HepG2 (cell line): ENCODE measurements around the gene ZDHHC7. TPM values are rescaled to one million over a fixed set of nuclear protein-coding genes. Genes with fewer than 3 reads are reported as not detected.

Source experiments
- ATF7 ChIP-seq, 2 experiments: fragments of 450-650 bp in 1 of 2; sonication (generic) in 1 of 2; formaldehyde crosslinking in 1 of 2; IDR thresholded peaks; 2 replicates each; pipeline versions ENCODE4 v1.4.0 to v1.6.1; 2016 to 2020; ENCODE audit warnings: antibody characterized with exemption in 1 of 2, mild to moderate bottlenecking in 1 of 2, missing genetic modification reagents in 1 of 2
- DRAP1 ChIP-seq: IDR thresholded peaks from 2 replicates; pipeline ENCODE4 v1.6.1; 2016; ENCODE audit warnings: missing genetic modification reagents, missing compliant biosample characterization
- EED ChIP-seq: sonication (generic); formaldehyde crosslinking; IDR thresholded peaks from 2 replicates; pipeline ENCODE4 v1.5.0; 2020; ENCODE audit warnings: mild to moderate bottlenecking, missing genetic modification reagents
- GMEB2 ChIP-seq: IDR thresholded peaks from 2 replicates; pipeline ENCODE4 v1.6.1; 2016; ENCODE audit warnings: missing biosample characterization, missing genetic modification reagents, low read depth
- HDAC1 ChIP-seq: sonication (generic); formaldehyde crosslinking; IDR thresholded peaks from 2 replicates; pipeline ENCODE4 v1.5.1; 2020; ENCODE audit warnings: mild to moderate bottlenecking, missing genetic modification reagents
- HMG20B ChIP-seq: conservative IDR thresholded peaks from 2 replicates; pipeline ENCODE4 v1.6.1; 2016; ENCODE audit warnings: missing genetic modification reagents, missing compliant biosample characterization
- JUND ChIP-seq: sonication (generic); formaldehyde crosslinking; IDR thresholded peaks from 2 replicates; pipeline ENCODE4 v1.8.0; 2022; ENCODE audit warnings: mild to moderate bottlenecking, missing genetic modification reagents
- LBX2 ChIP-seq: sonication (generic); formaldehyde crosslinking; IDR thresholded peaks from 2 replicates; pipeline ENCODE4 v1.5.0; 2020; ENCODE audit warnings: missing genetic modification reagents, mild to moderate bottlenecking, borderline replicate concordance
- MED1 ChIP-seq: sonication (generic); formaldehyde crosslinking; IDR thresholded peaks from 2 replicates; pipeline ENCODE4 v1.4.0; 2020; ENCODE audit warnings: missing genetic modification reagents
- MEF2D ChIP-seq: sonication (generic); formaldehyde crosslinking; IDR thresholded peaks from 2 replicates; pipeline ENCODE4 v1.5.1; 2020; ENCODE audit warnings: mild to moderate bottlenecking, missing genetic modification reagents
- MIXL1 ChIP-seq: IDR thresholded peaks from 2 replicates; pipeline ENCODE4 v1.6.1; 2016
- RFXAP ChIP-seq: sonication (generic); formaldehyde crosslinking; IDR thresholded peaks from 2 replicates; pipeline ENCODE4 v1.4.0; 2020; ENCODE audit warnings: missing genetic modification reagents, borderline replicate concordance
- SMAD3 ChIP-seq: sonication (generic); formaldehyde crosslinking; IDR thresholded peaks from 2 replicates; pipeline ENCODE4 v1.4.0; 2020; ENCODE audit warnings: missing genetic modification reagents
- SP2 ChIP-seq: sonication (generic); formaldehyde crosslinking; IDR thresholded peaks from 2 replicates; pipeline ENCODE4 v1.5.1; 2020; ENCODE audit warnings: mild to moderate bottlenecking, missing genetic modification reagents
- SP5 ChIP-seq: IDR thresholded peaks from 2 replicates; pipeline ENCODE4 v1.6.1; 2016; ENCODE audit warnings: low read depth, borderline replicate concordance
- TRIM24 ChIP-seq: sonication (generic); formaldehyde crosslinking; IDR thresholded peaks from 2 replicates; pipeline ENCODE4 v1.8.0; 2022; ENCODE audit warnings: mild to moderate bottlenecking, missing genetic modification reagents
- XBP1 ChIP-seq: sonication (generic); formaldehyde crosslinking; IDR thresholded peaks from 2 replicates; pipeline ENCODE4 v1.5.0; 2020; ENCODE audit warnings: missing genetic modification reagents
- ZFP36 ChIP-seq: fragments of 150-350 bp; IDR thresholded peaks from 2 replicates; pipeline ENCODE4 v1.6.1; 2018; ENCODE audit warnings: borderline replicate concordance, low read length, low read depth; ENCODE audit not compliant: partially characterized antibody
- ZKSCAN8 ChIP-seq: IDR thresholded peaks from 2 replicates; pipeline ENCODE4 v1.6.1; 2016; ENCODE audit warnings: borderline replicate concordance, missing genetic modification reagents, missing compliant biosample characterization
- ZNF180 ChIP-seq: sonication (generic); formaldehyde crosslinking; IDR thresholded peaks from 2 replicates; pipeline ENCODE4 v1.4.0; 2020; ENCODE audit warnings: low read depth, missing genetic modification reagents, borderline replicate concordance
- ZNF891 ChIP-seq: sonication (generic); formaldehyde crosslinking; IDR thresholded peaks from 2 replicates; pipeline ENCODE4 v1.5.0; 2020; ENCODE audit warnings: mild to moderate bottlenecking, missing genetic modification reagents
- ZSCAN12 ChIP-seq: sonication (generic); formaldehyde crosslinking; IDR thresholded peaks from 2 replicates; pipeline ENCODE4 v1.9.0; 2021; ENCODE audit warnings: mild to moderate bottlenecking, missing genetic modification reagents
- ZSCAN25 ChIP-seq: sonication (generic); formaldehyde crosslinking; IDR thresholded peaks from 2 replicates; pipeline ENCODE4 v1.8.0; 2022; ENCODE audit warnings: mild to moderate bottlenecking, missing genetic modification reagents
- polyA plus RNA-seq, 8 experiments: library from polyadenylated mRNA; depleted of rRNA in 3 of 8; stranded (reverse) in 7 of 8; unstranded in 1 of 8; fragments of >200 nt; fragmentation: Illumina TruSeq in 4 of 8; extraction: Trizol in 4 of 8; gene quantifications; 2 replicates each; pipeline versions ENCODE4 v1.2.1 to v1.2.3, GENCODE V29; 2011 to 2016; ENCODE audit warnings: low read depth in 4 of 8, missing spikeins in 1 of 8, mixed read lengths in 1 of 8; ENCODE audit not compliant: insufficient read depth in 1 of 8
- total RNA-seq, 5 experiments: library from RNA; depleted of rRNA; stranded (reverse); fragments of >200 nt; fragmentation: Illumina TruSeq; extraction: Trizol; gene quantifications; 2 replicates each; pipeline ENCODE4 v1.2.3, GENCODE V29; 2016; ENCODE audit warnings: low read depth in 1 of 5
- TF ChIP-seq, protein P1 (sequence below): sonication (generic); formaldehyde crosslinking; IDR thresholded peaks from 2 replicates; pipeline ENCODE4 v1.5.1; 2020; ENCODE audit warnings: missing genetic modification reagents, mild to moderate bottlenecking, borderline replicate concordance
- TF ChIP-seq, protein P2 (sequence below): IDR thresholded peaks from 2 replicates; pipeline ENCODE4 v1.6.1; 2012; ENCODE audit warnings: low read depth, low read length, improper control_type of control experiment

Gene ZDHHC7
- total and polyA plus RNA-seq, 2 of the 13 experiments (the other 11 are each of a cell fraction or from before 2014, with no cell fraction given) = 46.8 to 67.6 TPM

DNA sequence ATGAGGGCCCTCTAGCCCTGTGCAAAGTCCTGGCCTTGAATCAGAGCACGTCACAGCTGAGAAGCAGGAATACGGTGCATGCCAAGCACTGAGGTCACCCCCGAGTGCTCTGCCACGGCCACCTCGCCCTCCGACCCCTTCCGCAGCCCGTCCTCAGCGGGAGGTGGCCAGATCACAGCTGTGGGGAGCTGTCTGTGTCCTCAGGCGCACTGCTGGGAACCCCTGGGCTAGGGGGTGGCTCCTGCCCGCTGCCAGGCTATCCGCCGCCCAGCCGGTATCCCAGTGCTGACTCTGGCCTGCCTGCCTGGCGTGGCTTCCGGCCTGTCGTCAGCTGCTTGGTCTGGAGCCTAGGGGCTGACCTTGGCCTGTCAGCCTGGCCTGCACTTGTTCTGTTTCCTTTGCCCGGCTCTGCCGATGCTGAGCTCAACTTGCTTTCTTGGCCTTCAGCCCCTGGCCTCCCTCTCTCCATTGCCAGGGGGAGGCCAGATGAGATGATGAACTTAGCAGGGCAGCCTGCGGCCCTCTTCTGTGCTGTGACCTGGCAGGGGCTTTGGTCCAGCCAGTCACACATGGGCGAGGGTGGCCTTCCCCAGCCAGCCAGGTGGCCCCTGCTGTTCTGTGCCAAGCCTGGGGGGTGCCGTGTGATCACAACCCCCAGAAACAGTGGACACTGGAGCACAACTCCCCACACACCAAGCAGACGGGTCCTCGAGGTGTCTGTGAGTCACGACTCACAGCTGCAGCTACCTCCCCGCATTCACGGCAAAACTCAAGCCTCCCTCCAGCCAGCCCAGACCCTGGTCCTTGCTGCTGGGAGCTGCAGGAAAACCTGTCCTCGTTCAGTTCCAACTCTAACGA, 77.3 kb downstream of the ZDHHC7 start (continued):
- TF ChIP-seq ZSCAN12 (CRISPR knock-in tag) = no peak
- TF ChIP-seq SP5 (CRISPR knock-in tag) = no peak
- TF ChIP-seq XBP1 (CRISPR knock-in tag) = 0 out of 2 replicates have a peak, but pooled peaks have one; percentile 37
- TF ChIP-seq SP2 = peak; percentile 45; the same call in 1 of the 2 replicates
- peak; percentile 56; the same call in 1 of the 2 replicates for TF ChIP-seq ZSCAN25
- no peak for TF ChIP-seq ZKSCAN8
- TF ChIP-seq MED1 (CRISPR knock-in tag) = peak; percentile 69
- peak; percentile 42; the same call in 1 of the 2 replicates for TF ChIP-seq DRAP1 (CRISPR knock-in tag)
- TF ChIP-seq SMAD3 = no peak
- 0 out of 2 replicates have a peak, but pooled peaks have one; percentile 80 for TF ChIP-seq LBX2 (CRISPR knock-in tag)
- TF ChIP-seq RFXAP = 0 out of 2 replicates have a peak, but pooled peaks have one; percentile 75
- peak; percentile 52; the same call in 1 of the 2 replicates for TF ChIP-seq JUND (CRISPR knock-in tag)
- TF ChIP-seq, protein P1, sequence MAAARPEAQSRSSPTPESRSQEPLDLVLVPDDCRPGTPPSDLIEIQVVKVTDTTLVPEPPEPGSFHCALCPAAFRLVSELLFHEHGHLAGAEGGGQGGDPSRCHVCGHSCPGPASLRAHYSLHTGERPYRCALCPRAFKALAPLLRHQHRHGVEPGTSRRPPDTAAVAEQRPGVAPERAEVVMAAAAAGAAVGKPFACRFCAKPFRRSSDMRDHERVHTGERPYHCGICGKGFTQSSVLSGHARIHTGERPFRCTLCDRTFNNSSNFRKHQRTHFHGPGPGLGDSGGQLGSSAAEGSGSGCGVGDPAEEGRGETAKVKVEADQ = 0 out of 2 replicates have a peak, but pooled peaks have one; percentile 63
- no peak for TF ChIP-seq ATF7 (IDR thresholded peaks at IDR 0.05)
- peak; percentile 49; the same call in 1 of the 2 replicates for TF ChIP-seq ATF7 (CRISPR knock-in tag; IDR thresholded peaks at IDR 0.05)
- TF ChIP-seq MEF2D (CRISPR knock-in tag) = no peak
- TF ChIP-seq, protein P2, sequence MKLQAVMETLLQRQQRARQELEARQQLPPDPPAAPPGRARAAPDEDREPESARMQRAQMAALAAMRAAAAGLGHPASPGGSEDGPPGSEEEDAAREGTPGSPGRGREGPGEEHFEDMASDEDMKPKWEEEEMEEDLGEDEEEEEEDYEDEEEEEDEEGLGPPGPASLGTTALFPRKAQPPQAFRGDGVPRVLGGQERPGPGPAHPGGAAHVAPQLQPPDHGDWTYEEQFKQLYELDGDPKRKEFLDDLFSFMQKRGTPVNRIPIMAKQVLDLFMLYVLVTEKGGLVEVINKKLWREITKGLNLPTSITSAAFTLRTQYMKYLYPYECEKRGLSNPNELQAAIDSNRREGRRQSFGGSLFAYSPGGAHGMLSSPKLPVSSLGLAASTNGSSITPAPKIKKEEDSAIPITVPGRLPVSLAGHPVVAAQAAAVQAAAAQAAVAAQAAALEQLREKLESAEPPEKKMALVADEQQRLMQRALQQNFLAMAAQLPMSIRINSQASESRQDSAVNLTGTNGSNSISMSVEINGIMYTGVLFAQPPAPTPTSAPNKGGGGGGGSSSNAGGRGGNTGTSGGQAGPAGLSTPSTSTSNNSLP = no peak
- no peak for TF ChIP-seq TRIM24
- TF ChIP-seq HDAC1 (CRISPR knock-in tag) = peak; percentile 84
- TF ChIP-seq MIXL1 (CRISPR knock-in tag) = no peak
- TF ChIP-seq ZNF180 (CRISPR knock-in tag) = no peak
- no peak for TF ChIP-seq GMEB2
- TF ChIP-seq ZNF891 (CRISPR knock-in tag) = no peak
- TF ChIP-seq EED = 0 out of 2 replicates have a peak, but pooled peaks have one; percentile 6
- no peak for TF ChIP-seq HMG20B
- no peak for TF ChIP-seq ZFP36
